HEK293 (cell line): ENCODE data around the gene SBF1.

ENCODE experiments used
- CTCF ChIA-PET: fragments of 350-600 bp; formaldehyde crosslinking; extraction: SDS; loops from one replicate; lab custom pipeline; 2021; ENCODE audit warnings: antibody characterized with exemption; lab: Yijun Ruan, JAX
- POLR2A ChIA-PET: fragments of 300-600 bp; formaldehyde crosslinking; extraction: SDS; loops from one replicate; lab custom pipeline; 2020; ENCODE audit warnings: antibody characterized with exemption, inconsistent platforms; lab: Yijun Ruan, JAX
- H3K27ac ChIP-seq: fragments of 200-500 bp; sonication (Bioruptor generic); 2 replicates; pipeline ENCODE4 v1.5.1; 2014; ENCODE audit warnings: low read depth, low read length, control low read depth, inconsistent platforms; ENCODE audit errors: extremely low read depth
- H3K36me3 ChIP-seq, 2 experiments: fragments of 200-500 bp in 1 of 2; sonication (Bioruptor generic) in 1 of 2; 1 replicate in 1 of 2; 2 replicates in 1 of 2; pipeline ENCODE4 v1.5.1; 2014 to 2017; ENCODE audit warnings: inconsistent platforms in 2 of 2, low read length in 2 of 2; ENCODE audit not compliant: control insufficient read depth in 2 of 2, insufficient read depth in 1 of 2
- H3K4me1 ChIP-seq: fragments of 200-500 bp; sonication (Bioruptor generic); 2 replicates; pipeline ENCODE4 v1.5.1; 2014; ENCODE audit warnings: mild to moderate bottlenecking, low read length, inconsistent platforms; ENCODE audit not compliant: control insufficient read depth, insufficient read depth
- H3K4me3 ChIP-seq: 2 replicates; pipeline ENCODE4 v1.5.1; 2011; ENCODE audit warnings: low read depth, mild to moderate bottlenecking, control low read depth, low read length, moderate library complexity
- H3K9me3 ChIP-seq: fragments of 200-500 bp; sonication (Bioruptor generic); 2 replicates; pipeline ENCODE4 v1.5.1; 2014; ENCODE audit warnings: low read depth, low read length, inconsistent platforms; ENCODE audit not compliant: control insufficient read depth, insufficient read depth
- GLI2 ChIP-seq: fragments of 450-650 bp; formaldehyde crosslinking; IDR thresholded peaks from 2 replicates; pipeline ENCODE4; 2017; ENCODE audit warnings: missing biosample characterization, missing genetic modification characterization, low read depth, borderline replicate concordance
- GLIS2 ChIP-seq: fragments of 450-650 bp; formaldehyde crosslinking; IDR thresholded peaks from 2 replicates; pipeline ENCODE4 v1.5.1; 2016; ENCODE audit warnings: missing biosample characterization, missing genetic modification characterization
- KLF1 ChIP-seq: fragments of 450-650 bp; formaldehyde crosslinking; IDR thresholded peaks from 2 replicates; pipeline ENCODE4 v1.5.1; 2016; ENCODE audit warnings: missing biosample characterization, missing genetic modification characterization
- KLF8 ChIP-seq: fragments of 450-650 bp; formaldehyde crosslinking; IDR thresholded peaks from 2 replicates; pipeline ENCODE4 v1.5.1; 2016; ENCODE audit warnings: missing biosample characterization, missing genetic modification characterization
- ZNF423 ChIP-seq: fragments of 450-650 bp; formaldehyde crosslinking; IDR thresholded peaks from 2 replicates; pipeline ENCODE4 v1.5.1; 2016; ENCODE audit warnings: missing biosample characterization, missing genetic modification characterization
- ZNF473 ChIP-seq: fragments of 450-650 bp; formaldehyde crosslinking; IDR thresholded peaks from 2 replicates; pipeline ENCODE4 v1.5.1; 2017; ENCODE audit warnings: missing biosample characterization, missing genetic modification characterization
- ZNF600 ChIP-seq: fragments of 450-650 bp; formaldehyde crosslinking; IDR thresholded peaks from 2 replicates; pipeline ENCODE4 v1.5.1; 2016; ENCODE audit warnings: missing biosample characterization, missing genetic modification characterization
- ZNF785 ChIP-seq: fragments of 450-650 bp; formaldehyde crosslinking; IDR thresholded peaks from 2 replicates; pipeline ENCODE4 v1.5.1; 2016; ENCODE audit warnings: missing biosample characterization, missing genetic modification characterization
- ZNF792 ChIP-seq: fragments of 450-650 bp; formaldehyde crosslinking; IDR thresholded peaks from 2 replicates; pipeline ENCODE4 v1.5.1; 2016; ENCODE audit warnings: missing biosample characterization, missing genetic modification characterization
- TF ChIP-seq, protein P1 (sequence below): sonication (generic); formaldehyde crosslinking; IDR thresholded peaks from 2 replicates; pipeline ENCODE4 v1.8.1; 2022; ENCODE audit warnings: mild to moderate bottlenecking, moderate library complexity, missing genetic modification reagents
- TF ChIP-seq, protein P2 (sequence below): fragments of 450-650 bp; formaldehyde crosslinking; IDR thresholded peaks from 2 replicates; pipeline ENCODE4 v1.5.1; 2016; ENCODE audit warnings: missing biosample characterization, missing genetic modification characterization

Gene SBF1

DNA sequence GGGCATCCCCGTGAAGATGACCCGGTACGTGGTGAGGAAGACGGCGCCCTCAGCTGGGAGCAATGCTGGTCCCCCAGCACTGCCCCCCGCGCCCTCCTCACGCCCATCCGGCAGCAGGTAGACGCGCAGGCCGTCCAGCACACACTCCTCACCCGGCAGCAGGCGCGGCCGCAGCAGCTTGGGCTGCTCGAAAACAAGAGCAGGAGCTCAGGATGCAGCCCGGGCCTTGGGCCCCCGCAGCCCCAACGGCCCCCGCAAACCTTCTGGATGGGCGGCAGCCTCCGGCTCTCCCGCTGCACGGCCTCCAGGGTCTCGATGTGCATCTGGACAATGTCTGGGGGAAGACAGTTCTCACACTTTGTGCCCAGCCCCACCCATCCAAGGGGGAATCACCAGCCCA, 13.3 kb downstream of the SBF1 start (continued):
- no peak for TF ChIP-seq ZNF792

DNA sequence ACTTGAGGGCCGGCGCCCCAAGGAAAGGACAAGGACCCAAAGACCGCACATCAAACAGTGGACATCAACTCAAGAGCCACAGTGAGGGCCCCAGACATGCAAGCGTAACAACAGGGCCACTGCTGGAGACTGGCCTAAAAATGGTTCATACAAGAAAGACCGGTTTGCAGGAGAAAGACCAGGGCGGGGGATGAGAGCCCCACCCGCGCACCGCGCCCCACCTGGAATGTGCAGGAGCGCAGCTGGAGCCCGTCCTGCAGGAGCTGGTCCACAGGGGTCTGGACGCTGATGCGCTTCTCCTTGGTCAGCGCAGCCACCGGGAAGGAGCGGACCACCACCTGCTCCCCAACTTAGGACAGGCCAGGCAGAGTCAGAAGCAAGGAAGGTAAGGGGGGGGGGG, 13.9 kb downstream of the SBF1 start:
- Histone ChIP-seq H3K4me3 (no peak overlapping the region), H3K4me1 (no peaks in the 10 kb centered on the region), H3K36me3 (peaks cover 8 to 96% of the 10 kb centered on the region in 2 experiments; a peak in 2 of 3 replicates), H3K27ac (no peak overlapping the region), H3K9me3 (no peaks in the 10 kb centered on the region)
- ChIA-PET POLR2A (interaction anchor here (0.5 to 1.5 kb wide), 3 partner anchors 9 to 164 kb away, joined by 3 to 5 read pairs (median 4); partner anchors contain the start of gene SCO2), CTCF (interaction anchor here (0.9 to 1.1 kb wide), 3 partner anchors 11 to 233 kb away, joined by 3 to 4 read pairs (median 4); no protein-coding TSS in a partner anchor)
- TF ChIP-seq KLF8 (tag by site-specific recombination) (0 out of 2 replicates have a peak, but pooled peaks have one; percentile 18), KLF1 (tag by site-specific recombination) (peak; percentile 73), GLI2 (no peak)
- TF ChIP-seq, protein P1, sequence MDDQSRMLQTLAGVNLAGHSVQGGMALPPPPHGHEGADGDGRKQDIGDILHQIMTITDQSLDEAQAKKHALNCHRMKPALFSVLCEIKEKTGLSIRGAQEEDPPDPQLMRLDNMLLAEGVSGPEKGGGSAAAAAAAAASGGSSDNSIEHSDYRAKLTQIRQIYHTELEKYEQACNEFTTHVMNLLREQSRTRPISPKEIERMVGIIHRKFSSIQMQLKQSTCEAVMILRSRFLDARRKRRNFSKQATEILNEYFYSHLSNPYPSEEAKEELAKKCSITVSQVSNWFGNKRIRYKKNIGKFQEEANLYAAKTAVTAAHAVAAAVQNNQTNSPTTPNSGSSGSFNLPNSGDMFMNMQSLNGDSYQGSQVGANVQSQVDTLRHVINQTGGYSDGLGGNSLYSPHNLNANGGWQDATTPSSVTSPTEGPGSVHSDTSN (CRISPR knock-in tag): no peak

DNA sequence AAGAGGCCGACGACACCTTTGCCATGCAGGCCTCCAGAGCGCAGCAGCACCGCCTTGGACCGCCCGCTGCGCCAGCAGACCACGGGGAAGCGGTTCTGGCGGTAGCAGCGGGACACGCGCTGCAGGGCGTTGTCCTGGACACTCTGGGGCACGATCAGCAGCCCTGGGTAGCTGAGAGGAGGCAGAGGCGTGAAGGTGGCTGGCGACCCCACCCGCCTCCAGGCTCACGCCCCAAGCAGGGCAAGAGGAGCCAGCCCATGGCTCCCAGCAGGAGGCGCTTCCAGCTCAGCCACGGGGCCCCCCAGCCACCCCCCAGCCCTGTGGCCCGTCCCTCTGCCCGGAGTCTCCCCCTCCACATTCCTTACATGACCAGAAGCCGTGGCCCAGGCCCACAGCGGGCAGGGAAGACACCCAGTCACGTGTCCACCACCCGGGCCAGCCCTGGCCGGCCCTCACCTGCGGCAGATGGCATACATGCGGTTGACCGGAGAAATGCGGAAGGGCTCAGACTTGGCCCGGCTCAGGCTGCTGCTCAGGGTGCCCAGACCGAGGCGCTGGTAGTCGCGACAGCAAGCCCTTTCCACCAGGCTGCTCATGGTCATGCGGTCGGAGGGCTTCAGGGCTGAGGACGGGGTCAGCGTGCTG, 15.2 kb downstream of the SBF1 start:
- peak; percentile 45; the same call in 1 of the 2 replicates for TF ChIP-seq KLF8 (tag by site-specific recombination)
- TF ChIP-seq GLIS2: 0 out of 2 replicates have a peak, but pooled peaks have one; percentile 6
- TF ChIP-seq ZNF473 (tag by site-specific recombination): no peak
- TF ChIP-seq, all 188 proteins: peak for 2
- Histone ChIP-seq H3K4me3 (no peak overlapping the region), H3K36me3 (peaks cover 8 to 96% of the 10 kb centered on the region in 2 experiments; a peak in 2 of 3 replicates), H3K9me3 (no peaks in the 10 kb centered on the region), H3K4me1 (no peaks in the 10 kb centered on the region), H3K27ac (no peak overlapping the region)
- ChIA-PET POLR2A (interaction anchor here (0.6 to 1.5 kb wide), 4 partner anchors 14 to 378 kb away, joined by 3 to 8 read pairs (median 4); partner anchors contain the start of gene SCO2), CTCF (no interaction called here)

DNA sequence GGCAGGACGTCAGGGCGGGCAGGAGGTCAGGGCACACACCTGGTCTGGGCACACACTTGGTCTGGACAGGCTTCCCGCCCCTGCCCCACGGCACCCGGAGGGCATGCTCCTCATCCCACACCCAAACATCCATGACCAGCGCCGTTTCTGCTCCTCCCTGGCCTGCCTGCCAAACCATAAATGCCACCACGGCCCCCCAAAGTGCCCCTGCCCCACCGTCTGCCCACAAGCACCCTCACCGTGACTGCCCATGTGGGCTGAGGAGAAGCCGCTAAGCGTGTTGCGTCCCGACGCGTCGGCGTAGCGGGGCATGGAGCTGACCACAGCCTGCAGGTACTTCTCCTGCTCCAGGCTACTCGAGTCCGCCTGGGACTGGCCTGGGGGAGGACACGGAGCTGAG, 15.8 kb downstream of the SBF1 start:
- TF ChIP-seq ZNF785 (tag by site-specific recombination) (no peak), ZNF600 (tag by site-specific recombination) (0 out of 2 replicates have a peak, but pooled peaks have one; percentile 25), ZNF423 (tag by site-specific recombination) (no peak)
- TF ChIP-seq, protein P2, sequence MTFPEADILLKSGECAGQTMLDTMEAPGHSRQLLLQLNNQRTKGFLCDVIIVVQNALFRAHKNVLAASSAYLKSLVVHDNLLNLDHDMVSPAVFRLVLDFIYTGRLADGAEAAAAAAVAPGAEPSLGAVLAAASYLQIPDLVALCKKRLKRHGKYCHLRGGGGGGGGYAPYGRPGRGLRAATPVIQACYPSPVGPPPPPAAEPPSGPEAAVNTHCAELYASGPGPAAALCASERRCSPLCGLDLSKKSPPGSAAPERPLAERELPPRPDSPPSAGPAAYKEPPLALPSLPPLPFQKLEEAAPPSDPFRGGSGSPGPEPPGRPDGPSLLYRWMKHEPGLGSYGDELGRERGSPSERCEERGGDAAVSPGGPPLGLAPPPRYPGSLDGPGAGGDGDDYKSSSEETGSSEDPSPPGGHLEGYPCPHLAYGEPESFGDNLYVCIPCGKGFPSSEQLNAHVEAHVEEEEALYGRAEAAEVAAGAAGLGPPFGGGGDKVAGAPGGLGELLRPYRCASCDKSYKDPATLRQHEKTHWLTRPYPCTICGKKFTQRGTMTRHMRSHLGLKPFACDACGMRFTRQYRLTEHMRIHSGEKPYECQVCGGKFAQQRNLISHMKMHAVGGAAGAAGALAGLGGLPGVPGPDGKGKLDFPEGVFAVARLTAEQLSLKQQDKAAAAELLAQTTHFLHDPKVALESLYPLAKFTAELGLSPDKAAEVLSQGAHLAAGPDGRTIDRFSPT (tag by site-specific recombination): 0 out of 2 replicates have a peak, but pooled peaks have one; percentile 39
- CTCF ChIA-PET: no interaction called here
- Histone ChIP-seq H3K4me1 (no peaks in the 10 kb centered on the region), H3K36me3 (peaks cover 8 to 96% of the 10 kb centered on the region in 2 experiments; a peak in 2 of 3 replicates), H3K9me3 (no peaks in the 10 kb centered on the region), H3K27ac (no peak overlapping the region), H3K4me3 (no peak overlapping the region)
- POLR2A ChIA-PET: interaction anchor here (0.6 to 1.5 kb wide), 2 partner anchors 15 to 378 kb away, joined by 3 to 4 read pairs; no protein-coding TSS in a partner anchor
